Measurements from ENCODE around the gene PDE6H.

- TF ChIP-seq POLR2A (IDR thresholded peaks at IDR 0.05; ENCODE audit: low read depth, low read length) (no peak), GATA2 (IDR thresholded peaks at IDR 0.05; ENCODE audit: insufficient read depth, insufficient read length, low read depth, low read length) (no peak), MAX (IDR thresholded peaks at IDR 0.05; ENCODE audit: insufficient read depth, insufficient read length) (no peak), POLR2AphosphoS5 (IDR thresholded peaks at IDR 0.05; ENCODE audit: insufficient read depth, low read depth, low read length) (no peak), EZH2 (IDR thresholded peaks at IDR 0.05; ENCODE audit: borderline replicate concordance, low read depth, low read length, severe bottlenecking) (no peak), JUN (IDR thresholded peaks at IDR 0.05; ENCODE audit: borderline replicate concordance, insufficient read depth, insufficient read length, low read depth) (no peak), MYC (IDR thresholded peaks at IDR 0.05; ENCODE audit: low read depth, low read length) (no peak)
- TF ChIP-seq, protein P1, sequence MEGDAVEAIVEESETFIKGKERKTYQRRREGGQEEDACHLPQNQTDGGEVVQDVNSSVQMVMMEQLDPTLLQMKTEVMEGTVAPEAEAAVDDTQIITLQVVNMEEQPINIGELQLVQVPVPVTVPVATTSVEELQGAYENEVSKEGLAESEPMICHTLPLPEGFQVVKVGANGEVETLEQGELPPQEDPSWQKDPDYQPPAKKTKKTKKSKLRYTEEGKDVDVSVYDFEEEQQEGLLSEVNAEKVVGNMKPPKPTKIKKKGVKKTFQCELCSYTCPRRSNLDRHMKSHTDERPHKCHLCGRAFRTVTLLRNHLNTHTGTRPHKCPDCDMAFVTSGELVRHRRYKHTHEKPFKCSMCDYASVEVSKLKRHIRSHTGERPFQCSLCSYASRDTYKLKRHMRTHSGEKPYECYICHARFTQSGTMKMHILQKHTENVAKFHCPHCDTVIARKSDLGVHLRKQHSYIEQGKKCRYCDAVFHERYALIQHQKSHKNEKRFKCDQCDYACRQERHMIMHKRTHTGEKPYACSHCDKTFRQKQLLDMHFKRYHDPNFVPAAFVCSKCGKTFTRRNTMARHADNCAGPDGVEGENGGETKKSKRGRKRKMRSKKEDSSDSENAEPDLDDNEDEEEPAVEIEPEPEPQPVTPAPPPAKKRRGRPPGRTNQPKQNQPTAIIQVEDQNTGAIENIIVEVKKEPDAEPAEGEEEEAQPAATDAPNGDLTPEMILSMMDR (IDR thresholded peaks at IDR 0.05; ENCODE audit: extremely low read depth in 1 of 2, insufficient read depth in 1 of 2, low read depth in 1 of 2, low read length in 2 of 2), result no peak
These were observed 10.1 kb downstream of the PDE6H start for GRCh38 chr12:14982991-14983390.
